Measurements from ENCODE around the gene UGGT1. TPM values are rescaled to one million over a fixed set of nuclear protein-coding genes. Genes with fewer than 3 reads are reported as not detected.

The UGGT1 gene
- polyA plus RNA-seq, 1 donor (not counting 4 experiments of a cell fraction or from before 2014, with no cell fraction given): 26.7 TPM

DNA sequence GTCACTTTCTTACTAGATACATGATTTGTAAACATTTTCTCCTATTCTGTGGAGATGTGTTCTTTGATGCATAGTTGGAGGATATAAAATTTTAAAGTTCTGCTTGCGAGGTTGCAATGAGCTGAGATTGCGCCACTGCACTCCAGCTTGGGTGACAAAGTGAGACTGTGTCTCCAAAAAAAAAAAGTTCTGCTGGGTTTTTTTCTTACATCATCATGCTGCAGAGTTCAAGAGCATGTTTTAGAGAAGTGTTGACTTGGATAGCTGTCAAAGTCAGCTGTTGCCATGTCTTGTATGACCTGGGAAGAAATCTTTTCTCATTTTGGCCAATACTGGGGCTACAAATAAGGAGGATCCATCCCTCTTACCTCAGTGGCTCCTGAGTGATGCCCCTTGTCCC is 71.3 kb downstream of the UGGT1 start:
- H3K27ac ChIP-seq (ENCODE audit: control insufficient read depth, insufficient read depth, low read length): no peak overlapping the region
- H3K9ac ChIP-seq (ENCODE audit: control insufficient read depth, extremely low read depth, insufficient read depth, low read length): no peak overlapping the region
- no peaks in the 10 kb centered on the region for H4K20me1 ChIP-seq (ENCODE audit: control insufficient read depth, extremely low read depth, insufficient read depth, low read length)
- no peaks in the 10 kb centered on the region for H3K9me3 ChIP-seq (ENCODE audit: control insufficient read depth, low read depth, low read length)
- TF ChIP-seq EZH2 (IDR thresholded peaks at IDR 0.05; ENCODE audit: low read length) (no peak), CTCF (optimal IDR thresholded peaks at IDR 0.05 in 1 of 3, IDR thresholded peaks at IDR 0.05 in 1 of 3, conservative IDR thresholded peaks at IDR 0.05 in 1 of 3; ENCODE audit: extremely low read depth in 1 of 3, insufficient read depth in 2 of 3, low read length in 3 of 3) (no peak)
- H3K79me2 ChIP-seq (ENCODE audit: control insufficient read depth, insufficient read depth, low read length): peaks cover 1% of the 10 kb centered on the region
- DNase-seq (ENCODE audit: low read depth, low spot score) (no peak), FAIRE-seq (no peak)
- H3K4me2 ChIP-seq (ENCODE audit: control insufficient read depth, extremely low read depth, insufficient read depth, low read depth, low read length): no peak overlapping the region
- no peaks in the 10 kb centered on the region for H3K9me1 ChIP-seq (ENCODE audit: control insufficient read depth, extremely low read depth, insufficient read depth, low read length)
- dilution Hi-C loops (cut with MboI; ENCODE audit: extremely low pct_ligation_motif_present, low sequenced_read_pairs): no loop called here
- no peaks in the 10 kb centered on the region for H3K4me1 ChIP-seq (ENCODE audit: control insufficient read depth, extremely low read depth, insufficient read depth, low read length)
- H3K27me3 ChIP-seq (ENCODE audit: control insufficient read depth, extremely low read depth, insufficient read depth, low read length): no peaks in the 10 kb centered on the region
- H2AFZ ChIP-seq (ENCODE audit: control insufficient read depth, low read length): no peak overlapping the region
- peaks cover 13 to 23% of the 10 kb centered on the region in 2 experiments for H3K36me3 ChIP-seq (ENCODE audit: control insufficient read depth in 2 of 2, extremely low read depth in 1 of 2, insufficient read depth in 2 of 2, low read length in 2 of 2)
- no peak overlapping the region for H3K4me3 ChIP-seq (ENCODE audit: control insufficient read depth in 2 of 3, extremely low read depth in 1 of 3, insufficient read depth in 2 of 3, low read depth in 1 of 3, low read length in 3 of 3)

- Histone ChIP-seq H3K27me3 (ENCODE audit: control insufficient read depth, extremely low read depth, insufficient read depth, low read length) (no peaks in the 10 kb centered on the region), H3K9me1 (ENCODE audit: control insufficient read depth, extremely low read depth, insufficient read depth, low read length) (no peaks in the 10 kb centered on the region), H3K27ac (ENCODE audit: control insufficient read depth, insufficient read depth, low read length) (no peak overlapping the region), H4K20me1 (ENCODE audit: control insufficient read depth, extremely low read depth, insufficient read depth, low read length) (no peaks in the 10 kb centered on the region), H3K9me3 (ENCODE audit: control insufficient read depth, low read depth, low read length) (no peaks in the 10 kb centered on the region), H3K4me1 (ENCODE audit: control insufficient read depth, extremely low read depth, insufficient read depth, low read length) (no peaks in the 10 kb centered on the region), H3K79me2 (ENCODE audit: control insufficient read depth, insufficient read depth, low read length) (peaks cover 1% of the 10 kb centered on the region), H2AFZ (ENCODE audit: control insufficient read depth, low read length) (no peak overlapping the region), H3K4me3 (ENCODE audit: control insufficient read depth in 2 of 3, extremely low read depth in 1 of 3, insufficient read depth in 2 of 3, low read depth in 1 of 3, low read length in 3 of 3) (no peak overlapping the region), H3K36me3 (ENCODE audit: control insufficient read depth in 2 of 2, extremely low read depth in 1 of 2, insufficient read depth in 2 of 2, low read length in 2 of 2) (peaks cover 16 to 26% of the 10 kb centered on the region in 2 experiments), H3K4me2 (ENCODE audit: control insufficient read depth, extremely low read depth, insufficient read depth, low read depth, low read length) (no peak overlapping the region), H3K9ac (ENCODE audit: control insufficient read depth, extremely low read depth, insufficient read depth, low read length) (no peak overlapping the region)
- DNase-seq (ENCODE audit: low read depth, low spot score) (no peak), FAIRE-seq (no peak)
- dilution Hi-C loops (cut with MboI; ENCODE audit: extremely low pct_ligation_motif_present, low sequenced_read_pairs): no loop called here
- no peak for TF ChIP-seq EZH2 (IDR thresholded peaks at IDR 0.05; ENCODE audit: low read length)
- no peak for TF ChIP-seq CTCF (optimal IDR thresholded peaks at IDR 0.05 in 1 of 3, IDR thresholded peaks at IDR 0.05 in 1 of 3, conservative IDR thresholded peaks at IDR 0.05 in 1 of 3; ENCODE audit: extremely low read depth in 1 of 3, insufficient read depth in 2 of 3, low read length in 3 of 3)
Observed at GRCh38 chr2:128164311-128164710, 73.3 kb downstream of the UGGT1 start.

All from keratinocyte (primary cell).